ENCODE measurements around the gene SSBP1. TPM values are rescaled to one million over a fixed set of nuclear protein-coding genes. Genes with fewer than 3 reads are reported as not detected.

The SSBP1 gene
- total RNA-seq, 1 donor from 2014 or later: 402 TPM

- Histone ChIP-seq H3K9me3 (ENCODE audit: low read depth) (no peaks in the 10 kb centered on the region), H3K36me3 (no peaks in the 10 kb centered on the region), H3K9ac (no peak overlapping the region), H3K4me3 (no peak overlapping the region), H3K27ac (no peak overlapping the region), H4K20me1 (ENCODE audit: low read depth) (peaks cover 12% of the 10 kb centered on the region), H2AFZ (replicated peaks) (no peak overlapping the region), H3K4me1 (no peaks in the 10 kb centered on the region), H3K79me2 (ENCODE audit: low read depth) (peaks cover 15% of the 10 kb centered on the region), H3K4me2 (no peak overlapping the region), H3K27me3 (no peaks in the 10 kb centered on the region), H3F3A (ENCODE audit: low read depth) (no peaks in the 10 kb centered on the region)
- Mint-ChIP-seq H3K4me3 (no peak overlapping the region), H3K36me3 (peaks cover 11% of the 10 kb centered on the region), H3K27me3 (ENCODE audit: insufficient read depth, low read depth) (peaks cover 4% of the 10 kb centered on the region), H3K4me1 (peaks cover 18% of the 10 kb centered on the region), H3K9me3 (no peaks in the 10 kb centered on the region), H3K27ac (no peak overlapping the region)
- no peak for TF ChIP-seq EZH2 (IDR thresholded peaks at IDR 0.05)
- TF ChIP-seq CTCF (IDR thresholded peaks at IDR 0.05): no peak
- no peak for TF ChIP-seq EZH2phosphoT487 (IDR thresholded peaks at IDR 0.05)
- no peak for DNase-seq (ENCODE audit: low spot score)
Measured at GRCh38 chr7:141691961-141692360, 46.2 kb upstream of the SSBP1 start.

GRCh38 chr7:141693082-141693481 is 45.1 kb upstream of the SSBP1 start:
- Mint-ChIP-seq H3K36me3 (peaks cover 8% of the 10 kb centered on the region), H3K4me3 (no peak overlapping the region), H3K27me3 (ENCODE audit: insufficient read depth, low read depth) (peaks cover 2% of the 10 kb centered on the region), H3K27ac (no peak overlapping the region), H3K4me1 (peaks cover 19% of the 10 kb centered on the region), H3K9me3 (no peaks in the 10 kb centered on the region)
- no peaks in the 10 kb centered on the region for H3K9me3 ChIP-seq (ENCODE audit: low read depth)
- peaks cover 22% of the 10 kb centered on the region for H3K79me2 ChIP-seq (ENCODE audit: low read depth)
- H3F3A ChIP-seq (ENCODE audit: low read depth): no peaks in the 10 kb centered on the region
- no peak overlapping the region for H3K9ac ChIP-seq
- no peak overlapping the region for H3K27ac ChIP-seq
- no peak overlapping the region for H2AFZ ChIP-seq (replicated peaks)
- no peak overlapping the region for H3K4me3 ChIP-seq
- no peak overlapping the region for H3K4me2 ChIP-seq
- no peak for DNase-seq (ENCODE audit: low spot score)
- H4K20me1 ChIP-seq (ENCODE audit: low read depth): peaks cover 22% of the 10 kb centered on the region
- H3K36me3 ChIP-seq: no peaks in the 10 kb centered on the region
- H3K27me3 ChIP-seq: no peaks in the 10 kb centered on the region
- H3K4me1 ChIP-seq: no peaks in the 10 kb centered on the region
- TF ChIP-seq EZH2phosphoT487 (IDR thresholded peaks at IDR 0.05) (no peak), CTCF (IDR thresholded peaks at IDR 0.05) (no peak), EZH2 (IDR thresholded peaks at IDR 0.05) (no peak)

- Histone ChIP-seq H3K27me3 (peaks cover 8% of the 10 kb centered on the region), H3F3A (ENCODE audit: low read depth) (peaks cover 10% of the 10 kb centered on the region), H3K4me1 (peaks cover 5% of the 10 kb centered on the region), H3K79me2 (ENCODE audit: low read depth) (peaks cover 26% of the 10 kb centered on the region), H3K9ac (no peak overlapping the region), H3K4me3 (no peak overlapping the region), H3K36me3 (no peaks in the 10 kb centered on the region), H4K20me1 (ENCODE audit: low read depth) (peaks cover 37% of the 10 kb centered on the region), H3K4me2 (no peak overlapping the region), H3K27ac (no peak overlapping the region), H3K9me3 (ENCODE audit: low read depth) (no peaks in the 10 kb centered on the region), H2AFZ (replicated peaks) (no peak overlapping the region)
- no peak for TF ChIP-seq CTCF (IDR thresholded peaks at IDR 0.05)
- no peak for TF ChIP-seq EZH2phosphoT487 (IDR thresholded peaks at IDR 0.05)
- TF ChIP-seq EZH2 (IDR thresholded peaks at IDR 0.05): no peak
- DNase-seq (ENCODE audit: low spot score): no peak
- Mint-ChIP-seq H3K27me3 (ENCODE audit: insufficient read depth, low read depth) (no peaks in the 10 kb centered on the region), H3K36me3 (peaks cover 3% of the 10 kb centered on the region), H3K9me3 (no peaks in the 10 kb centered on the region), H3K4me1 (peaks cover 38% of the 10 kb centered on the region), H3K27ac (no peak overlapping the region), H3K4me3 (no peak overlapping the region)
Measured at GRCh38 chr7:141695803-141696289, 42.3 kb upstream of the SSBP1 start.

All from neural progenitor cell (in vitro differentiated cells).